ENCODE data around the gene KRTAP17-1.
"Not testable (repeated sequence)": the region's sequence is repeated elsewhere in the genome, so short reads cannot be mapped to it uniquely, and the experiment has no call there.

DNA sequence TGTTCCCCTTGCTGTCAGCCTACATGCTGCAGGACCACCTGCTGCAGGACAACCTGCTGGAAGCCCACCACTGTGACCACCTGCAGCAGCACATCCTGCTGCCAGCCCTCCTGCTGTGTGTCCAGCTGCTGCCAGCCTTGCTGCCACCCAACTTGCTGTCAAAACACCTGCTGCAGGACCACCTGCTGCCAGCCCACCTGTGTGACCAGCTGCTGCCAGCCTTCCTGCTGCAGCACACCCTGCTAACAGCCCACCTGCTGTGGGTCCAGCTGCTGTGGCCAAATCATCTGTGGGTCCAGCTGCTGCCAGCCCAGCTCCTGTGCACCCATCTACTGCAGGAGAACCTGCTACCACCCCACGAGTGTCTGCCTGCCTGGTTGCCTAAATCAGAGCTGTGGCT is 44.2 kb downstream of the KRTAP17-1 start:
- TF ChIP-seq, protein P1, sequence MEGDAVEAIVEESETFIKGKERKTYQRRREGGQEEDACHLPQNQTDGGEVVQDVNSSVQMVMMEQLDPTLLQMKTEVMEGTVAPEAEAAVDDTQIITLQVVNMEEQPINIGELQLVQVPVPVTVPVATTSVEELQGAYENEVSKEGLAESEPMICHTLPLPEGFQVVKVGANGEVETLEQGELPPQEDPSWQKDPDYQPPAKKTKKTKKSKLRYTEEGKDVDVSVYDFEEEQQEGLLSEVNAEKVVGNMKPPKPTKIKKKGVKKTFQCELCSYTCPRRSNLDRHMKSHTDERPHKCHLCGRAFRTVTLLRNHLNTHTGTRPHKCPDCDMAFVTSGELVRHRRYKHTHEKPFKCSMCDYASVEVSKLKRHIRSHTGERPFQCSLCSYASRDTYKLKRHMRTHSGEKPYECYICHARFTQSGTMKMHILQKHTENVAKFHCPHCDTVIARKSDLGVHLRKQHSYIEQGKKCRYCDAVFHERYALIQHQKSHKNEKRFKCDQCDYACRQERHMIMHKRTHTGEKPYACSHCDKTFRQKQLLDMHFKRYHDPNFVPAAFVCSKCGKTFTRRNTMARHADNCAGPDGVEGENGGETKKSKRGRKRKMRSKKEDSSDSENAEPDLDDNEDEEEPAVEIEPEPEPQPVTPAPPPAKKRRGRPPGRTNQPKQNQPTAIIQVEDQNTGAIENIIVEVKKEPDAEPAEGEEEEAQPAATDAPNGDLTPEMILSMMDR (IDR thresholded peaks at IDR 0.05): not testable (repeated sequence)
- TF ChIP-seq POLR2A (IDR thresholded peaks at IDR 0.05): not testable (repeated sequence)
